IMR-90 (cell line): ENCODE measurements around the gene MYH6. TPM values are rescaled to one million over a fixed set of nuclear protein-coding genes. Genes with fewer than 3 reads are reported as not detected.

Experiments
- ATAC-seq: fragments of 200-7000 bp; cut with Tn5 transposase; 2 replicates; pipeline ENCODE4 v1.9.1; 2020; ENCODE audit warnings: low read depth, mild to moderate bottlenecking, moderate library complexity
- BruUV-seq: library from RNA; stranded (reverse); fragments of 400-500 nt; replicated peaks from 2 replicates; lab custom pipeline; 2021; lab: Mats Ljungman, UMichigan
- CTCF ChIA-PET: fragments of 300-600 bp; formaldehyde crosslinking; extraction: SDS; loops from one replicate; lab custom pipeline; 2021; ENCODE audit warnings: antibody characterized with exemption; lab: Yijun Ruan, JAX
- POLR2A ChIA-PET: fragments of 300-600 bp; sonication (Branson Sonifier 250); formaldehyde crosslinking; loops from one replicate; lab custom pipeline; 2022; ENCODE audit warnings: antibody characterized with exemption; ENCODE audit not compliant: unreplicated experiment; lab: Charles Lee
- DNase-seq: peaks from one replicate; pipeline ENCODE4 v3.0.0; 2013
- H2AFZ ChIP-seq: replicated peaks from 2 replicates; pipeline ENCODE3; 2013; ENCODE audit warnings: low read length, mild to moderate bottlenecking; ENCODE audit not compliant: poor library complexity
- H2AK5ac ChIP-seq: 2 replicates; pipeline ENCODE4 v1.6.1; 2013; ENCODE audit warnings: low read depth, low read length, inconsistent platforms
- H2AK9ac ChIP-seq: replicated peaks from 2 replicates; pipeline ENCODE3; 2013; ENCODE audit warnings: mild to moderate bottlenecking, low read depth, low read length, moderate library complexity; ENCODE audit not compliant: poor library complexity
- H2BK120ac ChIP-seq: 2 replicates; pipeline ENCODE4 v1.6.1; 2013; ENCODE audit warnings: low read depth, low read length, inconsistent platforms
- H2BK15ac ChIP-seq: 3 replicates; pipeline ENCODE4 v1.6.1; 2013; ENCODE audit warnings: low read depth, low read length, inconsistent platforms
- H2BK20ac ChIP-seq: 2 replicates; pipeline ENCODE4 v1.6.1; 2013; ENCODE audit warnings: low read depth, mild to moderate bottlenecking, inconsistent platforms, low read length, moderate library complexity
- H2BK5ac ChIP-seq: 2 replicates; pipeline ENCODE4 v1.6.1; 2013; ENCODE audit warnings: mild to moderate bottlenecking, low read depth, low read length, inconsistent platforms; ENCODE audit not compliant: poor library complexity, severe bottlenecking
- H3K14ac ChIP-seq: replicated peaks from 2 replicates; pipeline ENCODE4 v1.6.1; 2013; ENCODE audit warnings: low read depth, low read length, inconsistent platforms
- H3K18ac ChIP-seq: 2 replicates; pipeline ENCODE4 v1.6.1; 2013; ENCODE audit warnings: low read depth, low read length, control low read depth
- H3K23ac ChIP-seq: 2 replicates; pipeline ENCODE4 v1.6.1; 2013; ENCODE audit warnings: low read depth, low read length, inconsistent platforms
- H3K27ac ChIP-seq: 2 replicates; pipeline ENCODE4 v1.5.1; 2013; ENCODE audit warnings: mild to moderate bottlenecking, control low read depth, low read length; ENCODE audit not compliant: insufficient read depth
- H3K27me3 ChIP-seq: 2 replicates; pipeline ENCODE4 v1.6.1; 2013; ENCODE audit warnings: low read length; ENCODE audit not compliant: control insufficient read depth, insufficient read depth
- H3K36me3 ChIP-seq: 2 replicates; pipeline ENCODE4 v1.6.1; 2013; ENCODE audit warnings: low read length, mixed read lengths; ENCODE audit not compliant: control insufficient read depth, insufficient read depth
- H3K4ac ChIP-seq: 2 replicates; pipeline ENCODE4 v1.6.1; 2013; ENCODE audit warnings: low read depth, low read length, inconsistent platforms
- H3K4me1 ChIP-seq: 2 replicates; pipeline ENCODE4 v1.6.1; 2013; ENCODE audit warnings: low read length, mixed read lengths; ENCODE audit not compliant: control insufficient read depth, insufficient read depth
- H3K4me2 ChIP-seq: 2 replicates; pipeline ENCODE4 v1.6.1; 2013; ENCODE audit warnings: low read depth, mild to moderate bottlenecking, control low read depth, low read length, moderate library complexity
- H3K4me3 ChIP-seq: 2 replicates; pipeline ENCODE4 v1.5.1; 2013; ENCODE audit warnings: low read depth, mild to moderate bottlenecking, control low read depth, low read length, moderate library complexity; ENCODE audit not compliant: insufficient read depth
- H3K56ac ChIP-seq: 2 replicates; pipeline ENCODE4 v1.6.1; 2013; ENCODE audit warnings: low read length, inconsistent platforms; ENCODE audit not compliant: insufficient read depth; ENCODE audit errors: extremely low read depth
- H3K79me1 ChIP-seq, 2 experiments: 2 replicates each; pipeline ENCODE4 v1.6.1; 2013; ENCODE audit warnings: low read length in 2 of 2, inconsistent platforms in 1 of 2, low read depth in 1 of 2
- H3K9ac ChIP-seq: 2 replicates; pipeline ENCODE4 v1.6.1; 2013; ENCODE audit warnings: low read depth, low read length, control low read depth
- H3K9me1 ChIP-seq: 2 replicates; pipeline ENCODE4 v1.6.1; 2013; ENCODE audit warnings: low read length, inconsistent platforms; ENCODE audit not compliant: insufficient read depth
- H3K9me3 ChIP-seq: 2 replicates; pipeline ENCODE4 v1.6.1; 2013; ENCODE audit warnings: low read length; ENCODE audit not compliant: control insufficient read depth, insufficient read depth
- H4K20me1 ChIP-seq: 2 replicates; pipeline ENCODE4 v1.6.1; 2013; ENCODE audit warnings: low read length, inconsistent platforms; ENCODE audit not compliant: insufficient read depth
- H4K5ac ChIP-seq: 2 replicates; pipeline ENCODE4 v1.6.1; 2013; ENCODE audit warnings: mild to moderate bottlenecking, low read depth, low read length, control low read depth
- H4K8ac ChIP-seq, 2 experiments: 2 replicates each; pipeline ENCODE4 v1.6.1; 2013; ENCODE audit warnings: low read depth in 2 of 2, low read length in 2 of 2, control low read depth in 1 of 2, inconsistent platforms in 1 of 2
- H4K91ac ChIP-seq: 2 replicates; pipeline ENCODE4 v1.6.1; 2013; ENCODE audit warnings: low read depth, low read length, inconsistent platforms; ENCODE audit not compliant: insufficient read depth
- CEBPB ChIP-seq: IDR thresholded peaks from 2 replicates; pipeline ENCODE4 v1.6.1; 2012; ENCODE audit warnings: low read depth, low read length, improper control_type of control experiment
- CHD1 ChIP-seq: IDR thresholded peaks from 2 replicates; pipeline ENCODE4 v1.6.1; 2012; ENCODE audit warnings: low read depth, low read length, improper control_type of control experiment
- FOS ChIP-seq: fragments of 150-350 bp; IDR thresholded peaks from 2 replicates; pipeline ENCODE4 v1.6.1; 2016; ENCODE audit warnings: low read depth, low read length
- MAFK ChIP-seq: IDR thresholded peaks from 2 replicates; pipeline ENCODE4 v1.6.1; 2012; ENCODE audit warnings: low read depth, low read length, improper control_type of control experiment
- MAZ ChIP-seq: IDR thresholded peaks from 2 replicates; pipeline ENCODE4 v1.6.1; 2012; ENCODE audit warnings: low read depth, mild to moderate bottlenecking, low read length, improper control_type of control experiment, moderate library complexity, borderline replicate concordance
- MXI1 ChIP-seq: IDR thresholded peaks from 2 replicates; pipeline ENCODE4 v1.6.1; 2012; ENCODE audit warnings: low read depth, mild to moderate bottlenecking, low read length, moderate library complexity, borderline replicate concordance
- NFE2L2 ChIP-seq: fragments of 150-350 bp; IDR thresholded peaks from 2 replicates; pipeline ENCODE4 v1.6.1; 2016; ENCODE audit warnings: low read depth, mild to moderate bottlenecking, low read length
- POLR2A ChIP-seq: IDR thresholded peaks from 2 replicates; pipeline ENCODE4 v1.6.1; 2012; ENCODE audit warnings: mild to moderate bottlenecking, low read depth, low read length
- RAD21 ChIP-seq: IDR thresholded peaks from 2 replicates; pipeline ENCODE4 v1.6.1; 2012; ENCODE audit warnings: low read length, improper control_type of control experiment
- RCOR1 ChIP-seq: IDR thresholded peaks from 2 replicates; pipeline ENCODE4 v1.6.1; 2012; ENCODE audit warnings: mild to moderate bottlenecking, low read length, improper control_type of control experiment; ENCODE audit not compliant: insufficient replicate concordance
- RFX5 ChIP-seq: IDR thresholded peaks from 2 replicates; pipeline ENCODE4 v1.8.0; 2012; ENCODE audit warnings: low read depth, mild to moderate bottlenecking, low read length, moderate library complexity
- SMC3 ChIP-seq: fragments of 150-350 bp; IDR thresholded peaks from 2 replicates; pipeline ENCODE4 v1.6.1; 2016; ENCODE audit warnings: low read depth, mild to moderate bottlenecking, antibody characterized with exemption, low read length, moderate library complexity
- WGBS, 2 experiments: methylation state at CpG; one replicate each; pipeline versions ENCODE4 v1.1.5 to v1.1.7; 2013; ENCODE audit warnings: missing lambda C conversion rate in 2 of 2; ENCODE audit not compliant: insufficient read length in 1 of 2; ENCODE audit errors: extremely low coverage in 2 of 2; 5-methylcytosine and 5-hydroxymethylcytosine counted together
- dilution Hi-C: fragments of 300-500 bp; cut with HindIII; formaldehyde crosslinking; loops from one replicate; pipeline ENCODE4 v1.14.3; 2018; ENCODE audit warnings: low sequenced_read_pairs; ENCODE audit not compliant: unreplicated experiment
- in situ Hi-C: fragments of 300-500 bp; cut with MboI; formaldehyde crosslinking; loops from 3 replicates; pipeline ENCODE4 v1.14.3; 2019; ENCODE audit warnings: low sequenced_read_pairs, inconsistent platforms, mixed read lengths
- intact Hi-C: fragments of 100-400 bp; cut with micrococcal nuclease; formaldehyde crosslinking; loops from 2 replicates; pipeline ENCODE4 v1.10.0; 2022
- polyA plus RNA-seq, 3 experiments: library from polyadenylated mRNA; depleted of rRNA; stranded (reverse); fragments of >200 nt; gene quantifications; 2 replicates each; pipeline ENCODE4 v1.2.3, GENCODE V29; 2012; ENCODE audit warnings: low replicate concordance in 1 of 3
- total RNA-seq: library from RNA; depleted of rRNA; stranded (reverse); fragments of >200 nt; gene quantifications from 2 replicates; pipeline ENCODE4 v1.2.3, GENCODE V29; 2012
- TF ChIP-seq, protein P1 (sequence below): fragments of 150-350 bp; IDR thresholded peaks from 2 replicates; pipeline ENCODE4 v1.6.1; 2017; ENCODE audit warnings: mild to moderate bottlenecking, antibody characterized with exemption, low read length, low read depth
- TF ChIP-seq, protein P2 (sequence below): fragments of 150-350 bp; IDR thresholded peaks from 2 replicates; pipeline ENCODE4 v1.6.1; 2016; ENCODE audit warnings: low read depth, mild to moderate bottlenecking, low read length, moderate library complexity, borderline replicate concordance

The MYH6 gene
- total and polyA plus RNA-seq, 2 of the 4 experiments (the other 2 are of a cell fraction), result not detected

DNA sequence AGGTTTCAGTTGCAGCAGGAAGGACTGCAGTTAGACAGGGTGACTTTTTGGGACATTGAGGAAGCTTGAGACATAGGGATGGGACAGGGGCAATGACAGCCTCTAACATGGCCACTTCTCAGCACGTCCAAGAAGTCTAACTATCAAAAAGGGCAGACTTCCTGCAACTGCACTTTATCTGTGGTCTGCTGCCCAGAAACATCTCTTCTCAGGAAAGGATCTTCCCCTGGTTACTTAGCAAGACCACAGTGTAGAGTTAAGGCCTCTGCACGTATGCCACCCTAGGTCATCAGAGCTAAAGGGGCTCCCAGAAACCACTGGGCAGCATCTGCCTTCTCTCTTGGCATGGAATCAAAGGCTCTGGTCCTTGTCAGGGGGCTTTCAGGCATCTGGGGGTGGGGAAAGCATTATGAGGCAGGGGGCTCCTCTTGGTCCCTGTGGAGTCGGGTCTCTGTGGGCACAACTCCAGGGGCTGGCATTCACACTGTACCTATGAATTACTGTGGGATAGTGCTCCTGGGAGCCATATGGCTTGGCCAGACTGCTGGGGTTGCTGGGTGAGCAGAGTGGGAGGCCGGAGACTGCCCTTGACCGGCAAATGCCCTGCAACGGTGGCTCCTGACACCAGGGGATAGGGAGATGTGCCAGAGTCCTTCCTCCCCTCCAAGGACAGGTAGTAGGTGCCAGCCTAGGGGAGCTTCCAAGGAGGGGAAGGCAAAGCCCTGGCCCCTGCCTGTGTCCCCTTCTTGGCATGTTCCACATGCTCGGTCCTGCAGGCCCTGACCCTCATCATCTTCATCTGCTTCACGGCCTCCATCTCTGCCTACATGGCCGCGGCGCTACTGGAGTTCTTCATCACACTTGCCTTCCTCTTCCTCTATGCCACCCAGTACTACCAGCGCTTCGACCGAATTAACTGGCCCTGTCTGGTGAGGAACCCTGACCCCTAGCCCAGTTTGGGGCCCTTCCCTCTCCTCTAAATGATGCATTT lies 30.2 kb downstream of the MYH6 start:
- no peak overlapping the region for H4K8ac ChIP-seq
- no peak overlapping the region for H3K4ac ChIP-seq
- H2BK5ac ChIP-seq, result no peak overlapping the region
- H4K20me1 ChIP-seq, result no peaks in the 10 kb centered on the region
- no peak for ATAC-seq
- WGBS, 2 experiments, result 72% methylated on average over 10 of the region's 14 CpGs; no CpG with 5 or more reads in 1 of the 2 experiments
- peaks cover 43% of the 10 kb centered on the region for H3K27me3 ChIP-seq
- H2AK5ac ChIP-seq, result no peak overlapping the region
- H3K23ac ChIP-seq, result no peak overlapping the region
- POLR2A ChIA-PET, result no interaction called here
- no peak overlapping the region for H3K4me2 ChIP-seq
- dilution Hi-C loops (no loop called here), intact Hi-C loops (no loop called here), in situ Hi-C loops (loop anchor here (10.0 kb wide), 1 partner anchor 53 kb away; the partner anchor contains the start of gene PABPN1)
- no peaks in the 10 kb centered on the region for H3K9me3 ChIP-seq
- H3K27ac ChIP-seq, result no peak overlapping the region
- no peak overlapping the region for H3K18ac ChIP-seq
- no peak overlapping the region for H2AFZ ChIP-seq
- no peak for TF ChIP-seq RAD21
- no peak for TF ChIP-seq MAZ
- no peak for TF ChIP-seq FOS
- no peak for TF ChIP-seq POLR2A
- no peak for TF ChIP-seq MXI1
- TF ChIP-seq RFX5, result no peak
- TF ChIP-seq, protein P1, sequence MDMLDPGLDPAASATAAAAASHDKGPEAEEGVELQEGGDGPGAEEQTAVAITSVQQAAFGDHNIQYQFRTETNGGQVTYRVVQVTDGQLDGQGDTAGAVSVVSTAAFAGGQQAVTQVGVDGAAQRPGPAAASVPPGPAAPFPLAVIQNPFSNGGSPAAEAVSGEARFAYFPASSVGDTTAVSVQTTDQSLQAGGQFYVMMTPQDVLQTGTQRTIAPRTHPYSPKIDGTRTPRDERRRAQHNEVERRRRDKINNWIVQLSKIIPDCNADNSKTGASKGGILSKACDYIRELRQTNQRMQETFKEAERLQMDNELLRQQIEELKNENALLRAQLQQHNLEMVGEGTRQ, result no peak
- no peak for TF ChIP-seq NFE2L2
- TF ChIP-seq SMC3, result no peak
- no peak for TF ChIP-seq CEBPB
- TF ChIP-seq CHD1, result no peak
- no peak for TF ChIP-seq MAFK
- TF ChIP-seq, protein P2, sequence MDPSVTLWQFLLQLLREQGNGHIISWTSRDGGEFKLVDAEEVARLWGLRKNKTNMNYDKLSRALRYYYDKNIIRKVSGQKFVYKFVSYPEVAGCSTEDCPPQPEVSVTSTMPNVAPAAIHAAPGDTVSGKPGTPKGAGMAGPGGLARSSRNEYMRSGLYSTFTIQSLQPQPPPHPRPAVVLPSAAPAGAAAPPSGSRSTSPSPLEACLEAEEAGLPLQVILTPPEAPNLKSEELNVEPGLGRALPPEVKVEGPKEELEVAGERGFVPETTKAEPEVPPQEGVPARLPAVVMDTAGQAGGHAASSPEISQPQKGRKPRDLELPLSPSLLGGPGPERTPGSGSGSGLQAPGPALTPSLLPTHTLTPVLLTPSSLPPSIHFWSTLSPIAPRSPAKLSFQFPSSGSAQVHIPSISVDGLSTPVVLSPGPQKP, result no peak
- TF ChIP-seq RCOR1, result no peak
- no peak overlapping the region for H2BK15ac ChIP-seq
- H3K79me1 ChIP-seq, result no peaks in the 10 kb centered on the region
- H4K91ac ChIP-seq, result no peak overlapping the region
- H4K5ac ChIP-seq, result no peak overlapping the region
- no peak overlapping the region for H3K14ac ChIP-seq
- DNase-seq, result no peak
- no peaks in the 10 kb centered on the region for H3K36me3 ChIP-seq
- no peak overlapping the region for H3K4me3 ChIP-seq
- BruUV-seq, result no TSS peak
- no peaks in the 10 kb centered on the region for H3K9me1 ChIP-seq
- no peaks in the 10 kb centered on the region for H3K4me1 ChIP-seq
- no peak overlapping the region for H3K56ac ChIP-seq
- CTCF ChIA-PET, result no interaction called here
- H3K9ac ChIP-seq, result no peak overlapping the region
- H2BK120ac ChIP-seq, result no peak overlapping the region
- no peak overlapping the region for H2AK9ac ChIP-seq
- no peak overlapping the region for H2BK20ac ChIP-seq
